Breast epithelium (tissue), 3 donors: ENCODE data around the gene CSNK1G1.

ENCODE experiments used
- POLR2AphosphoS5 ChIP-seq, 3 donors: sonication (generic); formaldehyde crosslinking; IDR thresholded peaks; one replicate each; pipeline ENCODE4 v1.6.1; 2017; ENCODE audit warnings: antibody characterized with exemption in 3 of 3
- TF ChIP-seq, protein P1 (sequence below), 3 donors: fragments of 450-650 bp; IDR thresholded peaks; one replicate each; pipeline ENCODE4 v1.5.1; 2016 to 2017; ENCODE audit warnings: antibody characterized with exemption in 3 of 3, mild to moderate bottlenecking in 3 of 3, moderate library complexity in 3 of 3

DNA sequence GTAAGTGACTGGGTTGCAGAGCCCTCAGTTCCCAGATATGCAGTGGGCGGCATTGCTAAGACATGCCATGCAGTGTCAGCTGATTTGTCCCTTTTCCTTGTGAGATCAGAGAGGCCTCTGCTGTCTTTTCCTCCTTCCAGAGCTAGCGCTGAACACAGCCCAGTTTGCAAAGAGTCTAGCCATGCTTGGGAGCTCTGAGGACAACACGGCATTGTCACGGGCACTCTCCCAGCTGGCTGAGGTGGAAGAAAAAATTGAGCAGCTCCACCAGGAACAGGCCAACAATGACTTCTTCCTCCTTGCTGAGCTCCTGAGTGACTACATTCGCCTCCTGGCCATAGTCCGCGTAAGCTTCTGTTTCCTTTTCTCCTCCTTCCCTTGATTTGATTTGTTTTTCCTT lies 224.4 kb downstream of the CSNK1G1 start:
- TF ChIP-seq, protein P1, sequence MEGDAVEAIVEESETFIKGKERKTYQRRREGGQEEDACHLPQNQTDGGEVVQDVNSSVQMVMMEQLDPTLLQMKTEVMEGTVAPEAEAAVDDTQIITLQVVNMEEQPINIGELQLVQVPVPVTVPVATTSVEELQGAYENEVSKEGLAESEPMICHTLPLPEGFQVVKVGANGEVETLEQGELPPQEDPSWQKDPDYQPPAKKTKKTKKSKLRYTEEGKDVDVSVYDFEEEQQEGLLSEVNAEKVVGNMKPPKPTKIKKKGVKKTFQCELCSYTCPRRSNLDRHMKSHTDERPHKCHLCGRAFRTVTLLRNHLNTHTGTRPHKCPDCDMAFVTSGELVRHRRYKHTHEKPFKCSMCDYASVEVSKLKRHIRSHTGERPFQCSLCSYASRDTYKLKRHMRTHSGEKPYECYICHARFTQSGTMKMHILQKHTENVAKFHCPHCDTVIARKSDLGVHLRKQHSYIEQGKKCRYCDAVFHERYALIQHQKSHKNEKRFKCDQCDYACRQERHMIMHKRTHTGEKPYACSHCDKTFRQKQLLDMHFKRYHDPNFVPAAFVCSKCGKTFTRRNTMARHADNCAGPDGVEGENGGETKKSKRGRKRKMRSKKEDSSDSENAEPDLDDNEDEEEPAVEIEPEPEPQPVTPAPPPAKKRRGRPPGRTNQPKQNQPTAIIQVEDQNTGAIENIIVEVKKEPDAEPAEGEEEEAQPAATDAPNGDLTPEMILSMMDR (IDR thresholded peaks at IDR 0.05): no peak
- TF ChIP-seq POLR2AphosphoS5 (IDR thresholded peaks at IDR 0.05): no peak
